Stimulated activated CD8-positive, alpha-beta memory T cell treated with anti-CD3 and anti-CD28 coated beads, Interleukin-12 subunit alpha, Interleukin-12 subunit beta, amount 100 ng/mL, for 4 hours (primary cell): ENCODE results near the gene GGCT.
A peak's percentile ranks its signal among the peaks of the same experiment; 100 is the strongest.
"Not testable (repeated sequence)": the region's sequence is repeated elsewhere in the genome, so short reads cannot be mapped to it uniquely, and the experiment has no call there.

ENCODE experiments used
- DNase-seq: peaks from one replicate; pipeline ENCODE4 v3.0.0-alpha.2; 2020; ENCODE audit warnings: low read depth

GGCT gene

GRCh38 chr7:30515761-30516160 is 11.1 kb upstream of the GGCT start:
- no peak for DNase-seq

GRCh38 chr7:30514776-30515175 is 10.1 kb upstream of the GGCT start:
- no peak for DNase-seq

- DNase-seq, result no peak
Observed at GRCh38 chr7:30514177-30514576, 9.5 kb upstream of the GGCT start.

- no peak for DNase-seq
Observed at GRCh38 chr7:30513762-30514161, 9.1 kb upstream of the GGCT start.

- DNase-seq, result no peak
Observed at GRCh38 chr7:30511973-30512662, 7.5 kb upstream of the GGCT start.

GRCh38 chr7:30511494-30511893 is 6.9 kb upstream of the GGCT start:
- DNase-seq, result no peak

GRCh38 chr7:30510124-30511075 is 5.8 kb upstream of the GGCT start:
- no peak for DNase-seq

GRCh38 chr7:30509171-30509857 is 4.7 kb upstream of the GGCT start:
- DNase-seq, result not testable (repeated sequence)

- not testable (repeated sequence) for DNase-seq
Observed at GRCh38 chr7:30507346-30507900, 2.8 kb upstream of the GGCT start.

- no peak for DNase-seq
Observed at GRCh38 chr7:30505174-30505697, 607 bp upstream of the GGCT start.

- no peak for DNase-seq
Observed at GRCh38 chr7:30503274-30504212, 1.1 kb downstream of the GGCT start.

GRCh38 chr7:30502470-30503251 is 2.0 kb downstream of the GGCT start:
- DNase-seq, result no peak

GRCh38 chr7:30501264-30501663 is 3.4 kb downstream of the GGCT start:
- no peak for DNase-seq

- no peak for DNase-seq
Observed at GRCh38 chr7:30493228-30493627, 11.4 kb downstream of the GGCT start.

- no peak for DNase-seq
Observed at GRCh38 chr7:30491417-30491816, 13.2 kb downstream of the GGCT start.

GRCh38 chr7:30487371-30487770 is 17.3 kb downstream of the GGCT start:
- DNase-seq, result no peak

GRCh38 chr7:30485667-30486066 is 19.0 kb downstream of the GGCT start:
- DNase-seq, result no peak

- not testable (repeated sequence) for DNase-seq
Observed at GRCh38 chr7:30481416-30481815, 23.2 kb downstream of the GGCT start.

- DNase-seq, result peak; percentile 15
Observed at GRCh38 chr7:30479202-30480120, 25.2 kb downstream of the GGCT start.
